Ovary (tissue), 9 donors: ENCODE data around the gene SAP30BP. TPM values are rescaled to one million over a fixed set of nuclear protein-coding genes. Genes with fewer than 3 reads are reported as not detected.

ENCODE experiments used
- DNase-seq, 5 donors: peaks; one replicate each; pipeline ENCODE4 v3.0.0-alpha.2; 2019 to 2020
- H3K27ac ChIP-seq, 2 donors: fragments of 200-600 bp; one replicate each; pipeline versions ENCODE4 v1.5.1 to v1.8.0; 2019 to 2022
- H3K27me3 ChIP-seq: fragments of 200-600 bp; one replicate; pipeline ENCODE4 v1.8.0; 2022
- H3K36me3 ChIP-seq: fragments of 200-600 bp; sonication (generic); one replicate; pipeline ENCODE4 v1.5.1; 2019
- H3K4me1 ChIP-seq: one replicate; pipeline ENCODE4 v1.8.1; 2013; ENCODE audit warnings: mild to moderate bottlenecking, moderate library complexity; ENCODE audit not compliant: insufficient read depth
- H3K4me3 ChIP-seq: fragments of 200-600 bp; sonication (generic); one replicate; pipeline ENCODE4 v1.5.1; 2017
- H3K9me3 ChIP-seq, 2 donors: fragments of 200-600 bp in 1 of 2; sonication (generic) in 1 of 2; one replicate each; pipeline versions ENCODE4 v1.5.1 to v1.8.1; 2013 to 2019; ENCODE audit warnings: mild to moderate bottlenecking in 1 of 2, moderate library complexity in 1 of 2
- EP300 ChIP-seq: sonication (generic); formaldehyde crosslinking; IDR thresholded peaks from one replicate; pipeline ENCODE4 v1.6.1; 2017; ENCODE audit warnings: antibody characterized with exemption
- POLR2A ChIP-seq: fragments of 450-650 bp; IDR thresholded peaks from one replicate; pipeline ENCODE4 v1.6.1; 2017; ENCODE audit warnings: antibody characterized with exemption, mild to moderate bottlenecking, moderate library complexity
- WGBS, 3 donors: extraction: QIAGEN DNeasy Blood & Tissue Kit in 1 of 3; methylation state at CpG; one replicate each; pipeline versions ENCODE4 v1.1.5 to v1.1.7; 2013 to 2017; 5-methylcytosine and 5-hydroxymethylcytosine counted together
- intact Hi-C, 4 donors: fragments of 100-400 bp; cut with DNase I; formaldehyde crosslinking; loops; one replicate each; pipeline versions ENCODE4 v1.11.0 to v1.15.1; 2022 to 2023
- polyA plus RNA-seq, 2 donors: library from polyadenylated mRNA; stranded (reverse); fragments of 200-250 nt in 1 of 2; fragments of 350-450 nt in 1 of 2; fragmentation: Illumina TruSeq in 1 of 2; extraction: RNeasy Lipid Tissue Mini Kit (QIAGEN cat#74804) in 1 of 2; gene quantifications; one replicate each; pipeline ENCODE4 v1.2.3, GENCODE V29; 2013 to 2014
- total RNA-seq, 7 donors: library from RNA; depleted of rRNA in 2 of 7; stranded (reverse); fragments of >200 nt in 2 of 7; fragmentation: NEBNext Ultra II Directional in 3 of 7; extraction: Animal tissue kit (Norgen Biotek cat#: 25700) in 3 of 7; gene quantifications; one replicate each; pipeline versions ENCODE4 v1.1.0 to v1.2.4, GENCODE V29; 2016 to 2023
- TF ChIP-seq, protein P1 (sequence below), 3 donors: fragments of 450-650 bp in 2 of 3; fragments of 200-600 bp in 1 of 3; IDR thresholded peaks; one replicate each; pipeline versions ENCODE4 v1.5.1 to v1.8.0; 2016 to 2022; ENCODE audit warnings: antibody characterized with exemption in 3 of 3, mild to moderate bottlenecking in 1 of 3
- donor health status: DM: no; HTN: no; CAD: no; lungs with moderate emphysema.
- donor health status: DM: no; HTN: no; CAD: no.
- donor health status: Bipolar disorder and iron deficiency.
- donor health status: DM: yes; HTN: yes; CAD: no.
- donor health status: DM: no; HTN: no; CAD: no.
- donor health status: DM: yes; HTN: yes; CAD: no.

Gene SAP30BP
- total and polyA plus RNA-seq, 9 donors = 54.8 to 89.1 (median 81.7) TPM

DNA sequence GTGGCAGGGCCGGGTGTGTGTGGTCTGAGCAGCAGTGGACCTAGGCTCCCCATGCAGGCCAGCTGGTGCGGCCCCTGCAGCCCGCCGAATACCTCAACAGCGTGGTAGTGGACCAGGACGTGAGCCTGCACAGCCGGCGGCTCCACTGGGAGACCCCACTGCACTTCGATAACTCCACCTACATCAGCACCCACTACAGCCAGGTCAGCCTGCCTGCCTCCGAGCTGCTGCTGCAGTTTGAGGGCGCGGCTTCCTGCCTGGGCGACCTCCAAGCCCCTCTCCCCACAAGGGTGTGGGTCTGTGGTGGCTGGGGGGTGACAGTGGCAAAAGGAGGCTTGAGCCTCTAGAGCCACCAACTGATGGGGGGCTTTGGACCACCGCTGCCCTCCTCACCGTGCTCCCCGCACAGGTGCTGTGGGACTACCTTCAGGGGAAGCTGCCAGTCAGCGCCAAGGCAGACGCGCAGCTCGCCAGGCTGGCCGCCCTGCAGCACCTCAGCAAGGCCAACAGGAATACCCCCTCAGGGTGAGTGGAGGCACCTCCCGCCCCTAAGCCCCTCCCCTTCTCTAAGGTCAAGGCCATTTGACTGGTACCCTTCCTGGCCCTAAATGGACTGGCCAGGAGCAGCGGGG lies 42.3 kb upstream of the SAP30BP start:
- WGBS, 3 donors = 77 to 88% (median 86%) methylated on average over 18 to 23 of the region's 23 CpGs
- H3K4me3 ChIP-seq = no peak overlapping the region
- H3K9me3 ChIP-seq = no peaks in the 10 kb centered on the region
- peaks cover 4% of the 10 kb centered on the region for H3K4me1 ChIP-seq
- no peak for DNase-seq
- H3K36me3 ChIP-seq = no peaks in the 10 kb centered on the region
- no peak for TF ChIP-seq EP300
- no peak for TF ChIP-seq POLR2A
- TF ChIP-seq, protein P1, sequence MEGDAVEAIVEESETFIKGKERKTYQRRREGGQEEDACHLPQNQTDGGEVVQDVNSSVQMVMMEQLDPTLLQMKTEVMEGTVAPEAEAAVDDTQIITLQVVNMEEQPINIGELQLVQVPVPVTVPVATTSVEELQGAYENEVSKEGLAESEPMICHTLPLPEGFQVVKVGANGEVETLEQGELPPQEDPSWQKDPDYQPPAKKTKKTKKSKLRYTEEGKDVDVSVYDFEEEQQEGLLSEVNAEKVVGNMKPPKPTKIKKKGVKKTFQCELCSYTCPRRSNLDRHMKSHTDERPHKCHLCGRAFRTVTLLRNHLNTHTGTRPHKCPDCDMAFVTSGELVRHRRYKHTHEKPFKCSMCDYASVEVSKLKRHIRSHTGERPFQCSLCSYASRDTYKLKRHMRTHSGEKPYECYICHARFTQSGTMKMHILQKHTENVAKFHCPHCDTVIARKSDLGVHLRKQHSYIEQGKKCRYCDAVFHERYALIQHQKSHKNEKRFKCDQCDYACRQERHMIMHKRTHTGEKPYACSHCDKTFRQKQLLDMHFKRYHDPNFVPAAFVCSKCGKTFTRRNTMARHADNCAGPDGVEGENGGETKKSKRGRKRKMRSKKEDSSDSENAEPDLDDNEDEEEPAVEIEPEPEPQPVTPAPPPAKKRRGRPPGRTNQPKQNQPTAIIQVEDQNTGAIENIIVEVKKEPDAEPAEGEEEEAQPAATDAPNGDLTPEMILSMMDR (IDR thresholded peaks at IDR 0.05) = no peak
- no peaks in the 10 kb centered on the region for H3K27me3 ChIP-seq
- no peak overlapping the region for H3K27ac ChIP-seq
- intact Hi-C loops = no loop called here

DNA sequence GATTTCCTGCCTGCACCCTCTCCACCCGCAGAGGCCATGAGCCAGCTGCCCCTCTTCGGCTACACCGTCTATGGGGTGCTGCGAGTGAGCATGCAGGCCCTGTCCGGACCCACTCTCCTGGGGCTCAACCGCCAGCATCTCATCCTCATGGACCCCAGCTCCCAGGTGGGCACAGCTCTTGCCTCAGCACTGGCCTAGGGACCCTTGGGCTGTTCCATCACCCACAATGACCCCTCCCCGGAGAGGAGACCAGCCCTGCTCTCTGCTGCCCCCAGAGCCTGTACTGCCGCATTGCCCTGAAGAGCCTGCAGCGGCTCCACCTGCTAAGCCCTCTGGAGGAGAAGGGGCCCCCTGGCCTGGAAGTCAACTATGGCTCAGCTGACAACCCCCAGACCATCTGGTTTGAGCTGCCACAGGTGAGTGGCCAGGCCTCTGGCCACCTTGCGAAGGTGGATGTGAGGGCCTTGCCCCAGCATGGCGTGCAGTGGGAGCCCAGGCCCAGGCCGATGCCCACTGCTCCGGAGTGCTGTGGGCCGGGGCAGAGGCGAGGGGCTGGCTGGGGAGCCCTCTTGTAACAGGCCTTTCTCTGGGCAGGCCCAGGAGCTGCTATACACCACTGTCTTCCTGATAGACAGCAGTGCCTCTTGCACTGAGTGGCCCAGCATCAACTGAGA lies 41.2 kb upstream of the SAP30BP start:
- Histone ChIP-seq H3K36me3 (no peaks in the 10 kb centered on the region), H3K27me3 (no peaks in the 10 kb centered on the region), H3K4me3 (no peak overlapping the region), H3K4me1 (peaks cover 4% of the 10 kb centered on the region), H3K27ac (no peak overlapping the region), H3K9me3 (no peaks in the 10 kb centered on the region)
- whole genome bisulfite sequencing, 3 donors = 76 to 79% (median 77%) methylated on average over 13 to 15 of the region's 15 CpGs
- intact Hi-C loops = no loop called here
- no peak for TF ChIP-seq POLR2A
- TF ChIP-seq EP300 = no peak
- TF ChIP-seq, protein P1 (IDR thresholded peaks at IDR 0.05) = no peak
- DNase-seq = no peak

DNA sequence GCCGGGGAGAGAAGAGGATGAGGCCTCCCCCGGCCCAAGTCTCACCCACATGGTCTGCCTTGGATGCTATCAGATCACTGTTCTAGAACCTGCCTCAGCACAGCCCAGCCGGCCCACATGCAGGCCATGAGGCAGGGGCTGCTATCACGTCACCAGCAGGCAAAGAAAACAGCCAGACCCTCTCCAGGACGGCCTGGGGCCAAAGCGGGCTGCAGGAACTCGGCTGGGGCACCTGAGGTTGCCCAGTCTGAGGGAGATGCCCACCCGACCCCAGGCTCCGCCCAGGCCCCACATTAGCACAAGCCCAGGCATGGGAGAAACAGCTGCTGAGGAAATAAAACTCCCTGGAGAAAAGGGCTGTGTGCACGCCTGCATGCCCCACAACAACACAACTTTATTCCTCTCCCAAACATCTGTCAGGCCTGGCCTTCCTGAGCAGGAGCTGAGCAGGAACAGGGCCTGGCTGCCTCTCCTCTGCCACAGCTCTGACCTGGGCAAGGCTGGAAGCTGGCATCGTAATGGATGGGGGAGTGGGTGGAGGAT lies 40.6 kb upstream of the SAP30BP start:
- no peak overlapping the region for H3K27ac ChIP-seq
- no peak for DNase-seq
- no peaks in the 10 kb centered on the region for H3K36me3 ChIP-seq
- TF ChIP-seq POLR2A = no peak
- H3K27me3 ChIP-seq = no peaks in the 10 kb centered on the region
- intact Hi-C loops = no loop called here
- WGBS, 3 donors = 69 to 79% (median 69%) methylated on average over 10 to 11 of the region's 11 CpGs
- no peak overlapping the region for H3K4me3 ChIP-seq
- H3K4me1 ChIP-seq = peaks cover 4% of the 10 kb centered on the region
- no peaks in the 10 kb centered on the region for H3K9me3 ChIP-seq

DNA sequence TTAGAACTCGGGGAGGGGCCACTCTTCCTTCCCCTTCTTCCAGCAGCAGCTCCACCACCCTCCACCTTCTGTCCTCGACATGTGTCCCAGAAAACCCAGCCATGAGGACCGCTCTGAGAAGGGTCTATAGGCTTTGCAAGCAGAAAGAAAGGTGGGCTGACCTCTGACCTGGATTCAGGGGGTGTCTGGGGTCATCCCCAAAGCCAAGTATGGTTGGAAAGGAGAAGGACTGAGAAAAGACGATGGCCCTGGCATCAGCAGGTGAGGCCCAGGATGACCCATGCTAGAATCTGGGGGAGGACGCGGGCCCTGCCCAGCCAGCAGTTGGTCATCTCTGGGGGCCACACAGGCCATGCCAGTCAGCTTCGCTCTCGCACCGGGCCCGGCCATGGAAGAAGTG lies 40.0 kb upstream of the SAP30BP start:
- H3K27me3 ChIP-seq = no peaks in the 10 kb centered on the region
- DNase-seq = no peak
- no peak overlapping the region for H3K27ac ChIP-seq
- no peaks in the 10 kb centered on the region for H3K36me3 ChIP-seq
- 87 to 92% (median 90%) methylated on average over 10 of the region's 10 CpGs for WGBS, 3 donors
- no peaks in the 10 kb centered on the region for H3K9me3 ChIP-seq
- no peak overlapping the region for H3K4me3 ChIP-seq
- H3K4me1 ChIP-seq = peaks cover 4% of the 10 kb centered on the region
- no peak for TF ChIP-seq POLR2A
- TF ChIP-seq EP300 = no peak
- TF ChIP-seq, protein P1 (IDR thresholded peaks at IDR 0.05) = no peak
- intact Hi-C loops = no loop called here

DNA sequence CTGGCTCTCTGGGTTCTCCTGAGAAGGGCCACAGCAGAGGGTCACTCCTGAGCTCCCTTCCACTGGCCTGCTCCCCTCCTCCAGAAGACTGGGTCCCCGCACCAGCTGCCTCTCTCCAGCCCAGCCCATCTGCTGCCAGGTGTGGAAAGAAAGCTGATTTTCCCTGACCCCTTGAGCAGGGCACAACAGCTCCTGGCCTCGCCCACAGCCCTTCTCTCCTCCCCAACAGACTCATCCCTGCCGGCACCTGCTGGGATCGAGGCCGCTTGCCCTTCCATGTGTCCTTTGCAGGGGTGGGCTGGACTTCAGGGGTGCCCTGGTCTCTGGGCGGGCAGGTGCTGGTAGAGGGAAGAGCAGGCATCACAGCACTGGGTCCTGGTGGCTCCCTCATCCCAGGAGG lies 38.7 kb upstream of the SAP30BP start:
- TF ChIP-seq EP300 (no peak), POLR2A (no peak)
- TF ChIP-seq, protein P1 (IDR thresholded peaks at IDR 0.05) = no peak
- no peaks in the 10 kb centered on the region for H3K9me3 ChIP-seq
- intact Hi-C loops = no loop called here
- DNase-seq = peak in 1 of 5 donors; percentile 36
- H3K36me3 ChIP-seq = no peaks in the 10 kb centered on the region
- H3K4me1 ChIP-seq = peaks cover 5% of the 10 kb centered on the region
- no peak overlapping the region for H3K27ac ChIP-seq
- H3K27me3 ChIP-seq = no peaks in the 10 kb centered on the region
- 63 to 84% (median 71%) methylated on average over 6 of the region's 6 CpGs for WGBS, 3 donors
- no peak overlapping the region for H3K4me3 ChIP-seq
